ENCODE measurements around the gene IL17B.

IL17B gene

DNA sequence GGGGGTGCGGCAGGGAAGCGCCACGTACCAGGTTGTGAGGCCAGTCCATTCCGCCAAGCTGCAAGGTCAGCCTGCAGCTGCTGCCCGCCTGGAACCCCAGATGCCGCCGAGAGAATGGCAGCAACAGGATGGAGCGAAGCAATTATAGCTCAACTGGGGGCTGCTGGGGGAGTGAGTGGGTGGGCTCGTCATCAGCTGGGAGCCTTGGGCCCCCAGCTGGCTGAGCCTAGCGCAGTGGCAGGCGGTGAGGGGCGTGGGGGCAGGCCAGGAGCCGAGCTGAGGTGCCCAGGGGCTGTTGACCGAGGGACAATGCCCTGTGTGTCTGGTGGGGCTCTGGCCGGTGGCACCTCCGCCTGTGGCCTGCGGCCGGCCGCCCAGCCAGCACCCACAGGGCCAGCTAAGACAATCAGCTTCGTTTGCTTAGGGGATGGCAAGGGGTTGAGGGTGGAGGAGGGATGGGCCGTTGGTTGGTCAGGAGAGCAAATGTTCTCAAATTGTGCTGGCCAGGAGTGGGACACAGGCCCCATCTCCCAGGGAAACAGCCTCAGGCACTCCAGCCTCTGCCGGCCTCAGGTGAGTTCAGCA is at the start of gene IL17B:
Gene IL17B, minus strand, starts transcription at position 116 of the 585 bp plus-strand sequence. Its CDS starts 67 bp downstream, at position 49.
- ChIA-PET CTCF (interaction anchor here (0.5 to 21.8 kb wide), 10 partner anchors 11 to 188 kb away, joined by 3 to 737 read pairs (median 4); no protein-coding TSS in a partner anchor), POLR2A (interaction anchor here (1.2 to 4.3 kb wide), 2 partner anchors 29 to 55 kb away, joined by 3 to 19 read pairs; no protein-coding TSS in a partner anchor)
- no peak for DNase-seq (ENCODE audit: low read depth, low spot score)
- TF ChIP-seq, protein P1, sequence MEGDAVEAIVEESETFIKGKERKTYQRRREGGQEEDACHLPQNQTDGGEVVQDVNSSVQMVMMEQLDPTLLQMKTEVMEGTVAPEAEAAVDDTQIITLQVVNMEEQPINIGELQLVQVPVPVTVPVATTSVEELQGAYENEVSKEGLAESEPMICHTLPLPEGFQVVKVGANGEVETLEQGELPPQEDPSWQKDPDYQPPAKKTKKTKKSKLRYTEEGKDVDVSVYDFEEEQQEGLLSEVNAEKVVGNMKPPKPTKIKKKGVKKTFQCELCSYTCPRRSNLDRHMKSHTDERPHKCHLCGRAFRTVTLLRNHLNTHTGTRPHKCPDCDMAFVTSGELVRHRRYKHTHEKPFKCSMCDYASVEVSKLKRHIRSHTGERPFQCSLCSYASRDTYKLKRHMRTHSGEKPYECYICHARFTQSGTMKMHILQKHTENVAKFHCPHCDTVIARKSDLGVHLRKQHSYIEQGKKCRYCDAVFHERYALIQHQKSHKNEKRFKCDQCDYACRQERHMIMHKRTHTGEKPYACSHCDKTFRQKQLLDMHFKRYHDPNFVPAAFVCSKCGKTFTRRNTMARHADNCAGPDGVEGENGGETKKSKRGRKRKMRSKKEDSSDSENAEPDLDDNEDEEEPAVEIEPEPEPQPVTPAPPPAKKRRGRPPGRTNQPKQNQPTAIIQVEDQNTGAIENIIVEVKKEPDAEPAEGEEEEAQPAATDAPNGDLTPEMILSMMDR (IDR thresholded peaks at IDR 0.05; ENCODE audit: insufficient read depth, low read length, missing control alignments), result no peak
- H3K4me3 ChIP-seq (ENCODE audit: low read depth, low read length), result no peak within 1 kb of the TSS

GRCh38 chr5:149428032-149428431 is 48.9 kb upstream of the IL17B start:
- ChIA-PET POLR2A (interaction anchor here (0.7 to 2.1 kb wide), 4 partner anchors 12 to 379 kb away, joined by 3 to 12 read pairs (median 4); no protein-coding TSS in a partner anchor), CTCF (interaction anchor here (0.6 to 35.1 kb wide), 9 partner anchors 9 to 111 kb away, joined by 3 to 737 read pairs (median 5); partner anchors contain the start of gene IL17B)
- TF ChIP-seq, protein P1 (IDR thresholded peaks at IDR 0.05; ENCODE audit: insufficient read depth, low read length, missing control alignments), result no peak
- H3K4me3 ChIP-seq (ENCODE audit: low read depth, low read length), result no peak overlapping the region
- no peak for DNase-seq (ENCODE audit: low read depth, low spot score)

- no peak overlapping the region for H3K4me3 ChIP-seq (ENCODE audit: low read depth, low read length)
- CTCF ChIA-PET, result interaction anchor here (1.2 to 35.1 kb wide), 5 partner anchors 12 to 110 kb away, joined by 3 to 737 read pairs (median 9); partner anchors contain the start of gene IL17B
- DNase-seq (ENCODE audit: low read depth, low spot score), result no peak
- POLR2A ChIA-PET, result interaction anchor here (0.7 kb wide), 2 partner anchors 11 to 378 kb away, joined by 3 to 4 read pairs; no protein-coding TSS in a partner anchor
- TF ChIP-seq, protein P1 (IDR thresholded peaks at IDR 0.05; ENCODE audit: insufficient read depth, low read length, missing control alignments), result no peak
Measured at GRCh38 chr5:149427374-149427773, 48.3 kb upstream of the IL17B start.

- POLR2A ChIA-PET, result interaction anchor here (0.7 kb wide), 1 partner anchor 22 kb away, joined by 3 read pairs; no protein-coding TSS in a partner anchor
- CTCF ChIA-PET, result interaction anchor here (5.4 to 35.1 kb wide), 2 partner anchors 42 to 55 kb away, joined by 17 to 737 read pairs; partner anchors contain the start of gene IL17B
- TF ChIP-seq, protein P1 (IDR thresholded peaks at IDR 0.05; ENCODE audit: insufficient read depth, low read length, missing control alignments), result no peak
- no peak overlapping the region for H3K4me3 ChIP-seq (ENCODE audit: low read depth, low read length)
- no peak for DNase-seq (ENCODE audit: low read depth, low spot score)
Measured at GRCh38 chr5:149426931-149427330, 47.8 kb upstream of the IL17B start.

GRCh38 chr5:149425729-149426128 is 46.6 kb upstream of the IL17B start:
- ChIA-PET POLR2A (interaction anchor here (0.6 to 14.5 kb wide), 3 partner anchors 9 to 38 kb away, joined by 3 to 255 read pairs (median 5); no protein-coding TSS in a partner anchor), CTCF (interaction anchor here (5.4 to 35.1 kb wide), 3 partner anchors 41 to 58 kb away, joined by 17 to 737 read pairs (median 42); partner anchors contain the start of gene IL17B)
- TF ChIP-seq, protein P1 (IDR thresholded peaks at IDR 0.05; ENCODE audit: insufficient read depth, low read length, missing control alignments), result no peak
- DNase-seq (ENCODE audit: low read depth, low spot score), result no peak
- H3K4me3 ChIP-seq (ENCODE audit: low read depth, low read length), result no peak overlapping the region
